MM.1S (cell line): ENCODE results near the gene NFKBIL1.

ENCODE experiments used
- DNase-seq: peaks from one replicate; pipeline ENCODE4 v3.0.0-alpha.2; 2015
- H2AFZ ChIP-seq: fragments of 300-600 bp; sonication (generic); 2 replicates; pipeline ENCODE4 v1.6.0; 2016; ENCODE audit warnings: antibody characterized with exemption, low read length
- H3F3A ChIP-seq: fragments of 300-600 bp; sonication (generic); 2 replicates; pipeline ENCODE4 v1.6.1; 2016; ENCODE audit warnings: mild to moderate bottlenecking, antibody characterized with exemption, low read length, moderate library complexity, mixed read lengths; ENCODE audit not compliant: insufficient read depth
- H3K27ac ChIP-seq: fragments of 300-600 bp; sonication (generic); 2 replicates; pipeline ENCODE4 v1.5.1; 2016; ENCODE audit warnings: mild to moderate bottlenecking, low read length
- H3K27me3 ChIP-seq: fragments of 300-600 bp; sonication (generic); replicated peaks from 2 replicates; pipeline ENCODE4 v1.6.0; 2016; ENCODE audit warnings: low read length; ENCODE audit not compliant: insufficient read depth
- H3K36me3 ChIP-seq: fragments of 300-600 bp; sonication (generic); replicated peaks from 2 replicates; pipeline ENCODE4 v1.6.1; 2016; ENCODE audit warnings: mild to moderate bottlenecking, low read length, mixed read lengths; ENCODE audit not compliant: insufficient read depth
- H3K4me1 ChIP-seq: fragments of 300-600 bp; sonication (generic); 2 replicates; pipeline ENCODE4 v1.6.1; 2016; ENCODE audit warnings: low read length, mixed read lengths
- H3K4me2 ChIP-seq: fragments of 300-600 bp; sonication (generic); 2 replicates; pipeline ENCODE4 v1.6.0; 2016; ENCODE audit warnings: low read depth, low read length
- H3K4me3 ChIP-seq: fragments of 300-600 bp; sonication (generic); 2 replicates; pipeline ENCODE4 v1.5.1; 2016; ENCODE audit warnings: low read length, mixed read lengths
- H3K79me2 ChIP-seq: fragments of 300-600 bp; sonication (generic); 2 replicates; pipeline ENCODE4 v1.6.1; 2016; ENCODE audit warnings: mixed run types, low read length, mixed read lengths
- H3K9ac ChIP-seq: fragments of 300-600 bp; sonication (generic); 2 replicates; pipeline ENCODE4 v1.6.1; 2016; ENCODE audit warnings: low read length, mixed read lengths
- H3K9me2 ChIP-seq: fragments of 300-600 bp; sonication (generic); replicated peaks from 2 replicates; pipeline ENCODE4 v1.6.1; 2016; ENCODE audit warnings: mild to moderate bottlenecking, low read length, mixed read lengths; ENCODE audit not compliant: insufficient read depth
- H3K9me3 ChIP-seq: fragments of 300-600 bp; sonication (generic); replicated peaks from 2 replicates; pipeline ENCODE4 v1.6.1; 2016; ENCODE audit warnings: mild to moderate bottlenecking, low read length, mixed read lengths; ENCODE audit not compliant: insufficient read depth
- H4K20me1 ChIP-seq: fragments of 300-600 bp; sonication (generic); 2 replicates; pipeline ENCODE4 v1.6.1; 2016; ENCODE audit warnings: mild to moderate bottlenecking, low read length, moderate library complexity, mixed read lengths; ENCODE audit not compliant: insufficient read depth
- EZH2 ChIP-seq: fragments of 300-600 bp; sonication (generic); optimal IDR thresholded peaks from 2 replicates; pipeline ENCODE3; 2017; ENCODE audit warnings: low read depth, mild to moderate bottlenecking, antibody characterized with exemption, low read length, mixed read lengths
- EZH2phosphoT487 ChIP-seq: fragments of 300-600 bp; sonication (generic); IDR thresholded peaks from 2 replicates; pipeline ENCODE4 v1.6.1; 2018; ENCODE audit warnings: antibody characterized with exemption, low read length
- TF ChIP-seq, protein P1 (sequence below): fragments of 300-600 bp; sonication (generic); IDR thresholded peaks from 2 replicates; pipeline ENCODE4 v1.5.1; 2016; ENCODE audit warnings: antibody characterized with exemption, low read length, mixed read lengths

Gene NFKBIL1

DNA sequence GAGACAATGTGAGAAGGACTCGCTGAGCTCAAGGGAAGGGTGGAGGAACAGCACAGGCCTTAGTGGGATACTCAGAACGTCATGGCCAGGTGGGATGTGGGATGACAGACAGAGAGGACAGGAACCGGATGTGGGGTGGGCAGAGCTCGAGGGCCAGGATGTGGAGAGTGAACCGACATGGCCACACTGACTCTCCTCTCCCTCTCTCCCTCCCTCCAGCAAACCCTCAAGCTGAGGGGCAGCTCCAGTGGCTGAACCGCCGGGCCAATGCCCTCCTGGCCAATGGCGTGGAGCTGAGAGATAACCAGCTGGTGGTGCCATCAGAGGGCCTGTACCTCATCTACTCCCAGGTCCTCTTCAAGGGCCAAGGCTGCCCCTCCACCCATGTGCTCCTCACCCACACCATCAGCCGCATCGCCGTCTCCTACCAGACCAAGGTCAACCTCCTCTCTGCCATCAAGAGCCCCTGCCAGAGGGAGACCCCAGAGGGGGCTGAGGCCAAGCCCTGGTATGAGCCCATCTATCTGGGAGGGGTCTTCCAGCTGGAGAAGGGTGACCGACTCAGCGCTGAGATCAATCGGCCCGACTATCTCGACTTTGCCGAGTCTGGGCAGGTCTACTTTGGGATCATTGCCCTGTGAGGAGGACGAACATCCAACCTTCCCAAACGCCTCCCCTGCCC, 29.6 kb downstream of the NFKBIL1 start:
- no peak overlapping the region for H3K9ac ChIP-seq
- no peak for DNase-seq

DNA sequence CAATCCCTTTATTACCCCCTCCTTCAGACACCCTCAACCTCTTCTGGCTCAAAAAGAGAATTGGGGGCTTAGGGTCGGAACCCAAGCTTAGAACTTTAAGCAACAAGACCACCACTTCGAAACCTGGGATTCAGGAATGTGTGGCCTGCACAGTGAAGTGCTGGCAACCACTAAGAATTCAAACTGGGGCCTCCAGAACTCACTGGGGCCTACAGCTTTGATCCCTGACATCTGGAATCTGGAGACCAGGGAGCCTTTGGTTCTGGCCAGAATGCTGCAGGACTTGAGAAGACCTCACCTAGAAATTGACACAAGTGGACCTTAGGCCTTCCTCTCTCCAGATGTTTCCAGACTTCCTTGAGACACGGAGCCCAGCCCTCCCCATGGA, 30.2 kb downstream of the NFKBIL1 start:
- Histone ChIP-seq H3K79me2 (no peaks in the 10 kb centered on the region), H2AFZ (no peak overlapping the region), H3K27me3 (peaks cover 81% of the 10 kb centered on the region), H3K27ac (no peak overlapping the region), H4K20me1 (no peaks in the 10 kb centered on the region), H3K4me3 (no peak overlapping the region), H3K9ac (no peak overlapping the region), H3K4me2 (no peak overlapping the region), H3K4me1 (peaks cover 19% of the 10 kb centered on the region), H3F3A (no peaks in the 10 kb centered on the region), H3K9me2 (no peaks in the 10 kb centered on the region), H3K9me3 (no peaks in the 10 kb centered on the region), H3K36me3 (no peaks in the 10 kb centered on the region)
- no peak for DNase-seq
- TF ChIP-seq, protein P1, sequence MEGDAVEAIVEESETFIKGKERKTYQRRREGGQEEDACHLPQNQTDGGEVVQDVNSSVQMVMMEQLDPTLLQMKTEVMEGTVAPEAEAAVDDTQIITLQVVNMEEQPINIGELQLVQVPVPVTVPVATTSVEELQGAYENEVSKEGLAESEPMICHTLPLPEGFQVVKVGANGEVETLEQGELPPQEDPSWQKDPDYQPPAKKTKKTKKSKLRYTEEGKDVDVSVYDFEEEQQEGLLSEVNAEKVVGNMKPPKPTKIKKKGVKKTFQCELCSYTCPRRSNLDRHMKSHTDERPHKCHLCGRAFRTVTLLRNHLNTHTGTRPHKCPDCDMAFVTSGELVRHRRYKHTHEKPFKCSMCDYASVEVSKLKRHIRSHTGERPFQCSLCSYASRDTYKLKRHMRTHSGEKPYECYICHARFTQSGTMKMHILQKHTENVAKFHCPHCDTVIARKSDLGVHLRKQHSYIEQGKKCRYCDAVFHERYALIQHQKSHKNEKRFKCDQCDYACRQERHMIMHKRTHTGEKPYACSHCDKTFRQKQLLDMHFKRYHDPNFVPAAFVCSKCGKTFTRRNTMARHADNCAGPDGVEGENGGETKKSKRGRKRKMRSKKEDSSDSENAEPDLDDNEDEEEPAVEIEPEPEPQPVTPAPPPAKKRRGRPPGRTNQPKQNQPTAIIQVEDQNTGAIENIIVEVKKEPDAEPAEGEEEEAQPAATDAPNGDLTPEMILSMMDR: no peak
- TF ChIP-seq EZH2: no peak
- no peak for TF ChIP-seq EZH2phosphoT487

More for the DNA sequence above, 29.6 kb downstream of the NFKBIL1 start:
- H4K20me1 ChIP-seq: no peaks in the 10 kb centered on the region
- H3K79me2 ChIP-seq: no peaks in the 10 kb centered on the region
- no peaks in the 10 kb centered on the region for H3K9me3 ChIP-seq
- H2AFZ ChIP-seq: no peak overlapping the region
- H3K4me1 ChIP-seq: peaks cover 19% of the 10 kb centered on the region
- no peaks in the 10 kb centered on the region for H3K9me2 ChIP-seq
- no peak for TF ChIP-seq EZH2
- TF ChIP-seq EZH2phosphoT487: no peak
- TF ChIP-seq, protein P1: no peak
- no peak overlapping the region for H3K4me2 ChIP-seq
- H3K36me3 ChIP-seq: no peaks in the 10 kb centered on the region
- peaks cover 4% of the 10 kb centered on the region; the same call in 1 of the 2 replicates for H3F3A ChIP-seq
- no peak overlapping the region for H3K4me3 ChIP-seq
- H3K27me3 ChIP-seq: peaks cover 79% of the 10 kb centered on the region
- H3K27ac ChIP-seq: no peak overlapping the region

DNA sequence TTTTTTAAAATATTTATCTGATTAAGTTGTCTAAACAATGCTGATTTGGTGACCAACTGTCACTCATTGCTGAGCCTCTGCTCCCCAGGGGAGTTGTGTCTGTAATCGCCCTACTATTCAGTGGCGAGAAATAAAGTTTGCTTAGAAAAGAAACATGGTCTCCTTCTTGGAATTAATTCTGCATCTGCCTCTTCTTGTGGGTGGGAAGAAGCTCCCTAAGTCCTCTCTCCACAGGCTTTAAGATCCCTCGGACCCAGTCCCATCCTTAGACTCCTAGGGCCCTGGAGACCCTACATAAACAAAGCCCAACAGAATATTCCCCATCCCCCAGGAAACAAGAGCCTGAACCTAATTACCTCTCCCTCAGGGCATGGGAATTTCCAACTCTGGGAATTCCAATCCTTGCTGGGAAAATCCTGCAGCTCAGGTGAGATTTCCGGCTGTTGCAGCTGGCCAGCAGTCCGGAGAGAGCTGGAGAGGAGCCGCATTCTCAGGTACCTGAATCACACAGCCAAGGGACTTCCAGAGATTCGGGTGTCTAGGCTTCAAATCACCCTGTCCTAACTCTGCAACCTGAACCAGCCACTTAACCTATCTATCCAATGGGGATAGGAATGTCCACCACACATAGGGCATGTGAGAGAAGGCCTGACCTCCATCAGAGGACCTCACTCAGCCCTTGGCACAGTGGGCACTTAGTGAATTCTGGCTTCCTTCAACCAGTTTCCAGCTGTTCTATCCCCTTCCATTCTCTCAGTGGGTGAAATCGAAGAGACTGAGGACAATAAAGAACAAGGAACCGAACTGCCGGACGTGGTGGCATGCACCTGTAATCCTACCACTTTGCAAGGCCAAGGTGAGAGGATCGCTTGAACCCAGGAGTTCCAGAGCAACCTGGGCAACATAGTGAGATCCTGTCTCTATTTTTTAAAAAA, 31.0 kb downstream of the NFKBIL1 start:
- no peak for DNase-seq
- Histone ChIP-seq H3K27ac (no peak overlapping the region), H3K4me2 (no peak overlapping the region), H3K79me2 (no peaks in the 10 kb centered on the region), H3K9ac (no peak overlapping the region), H3K4me1 (peaks cover 19% of the 10 kb centered on the region), H3K27me3 (peaks cover 78% of the 10 kb centered on the region), H2AFZ (no peak overlapping the region), H3K4me3 (no peak overlapping the region), H3K9me3 (no peaks in the 10 kb centered on the region), H3K36me3 (no peaks in the 10 kb centered on the region), H3F3A (no peaks in the 10 kb centered on the region), H3K9me2 (no peaks in the 10 kb centered on the region), H4K20me1 (no peaks in the 10 kb centered on the region)
- TF ChIP-seq EZH2: no peak
- TF ChIP-seq, protein P1: no peak
- no peak for TF ChIP-seq EZH2phosphoT487
